Activated B cell treated with CpG ODN at 0.5 μM for 24 hours (primary cell): ENCODE results near the gene FARP2. TPM values are rescaled to one million over a fixed set of nuclear protein-coding genes. Genes with fewer than 3 reads are reported as not detected.
"Not testable (repeated sequence)": the region's sequence is repeated elsewhere in the genome, so short reads cannot be mapped to it uniquely, and the experiment has no call there.

Source experiments
- ATAC-seq: fragments of 200-7000 bp; cut with Tn5 transposase; one replicate; pipeline ENCODE4 v1.10.0; 2021; ENCODE audit warnings: low read depth, mild to moderate bottlenecking, moderate library complexity
- CTCF ChIA-PET: fragments of 350-600 bp; sonication (Branson Sonifier 250); formaldehyde crosslinking; loops from one replicate; lab custom pipeline; 2021; ENCODE audit warnings: antibody characterized with exemption; lab: Charles Lee
- POLR2A ChIA-PET: fragments of 350-600 bp; sonication (Branson Sonifier 250); formaldehyde crosslinking; loops from one replicate; lab custom pipeline; 2021; ENCODE audit warnings: antibody characterized with exemption; lab: Charles Lee
- DNase-seq: peaks from one replicate; pipeline ENCODE4 v3.0.0; 2022
- H3K27ac Mint-ChIP-seq: one replicate; pipeline ENCODE4 v1.8.0; 2020; ENCODE audit warnings: mixed read lengths
- H3K27me3 Mint-ChIP-seq: one replicate; pipeline ENCODE4 v1.8.0; 2021; ENCODE audit warnings: mixed read lengths
- H3K36me3 Mint-ChIP-seq: one replicate; pipeline ENCODE4 v1.8.0; 2021; ENCODE audit warnings: low read depth, mixed read lengths
- H3K4me1 Mint-ChIP-seq: one replicate; pipeline ENCODE4 v1.8.0; 2021; ENCODE audit warnings: mixed read lengths
- H3K4me3 Mint-ChIP-seq: one replicate; pipeline ENCODE4 v1.8.0; 2020; ENCODE audit warnings: mild to moderate bottlenecking, mixed read lengths
- H3K9me3 Mint-ChIP-seq: one replicate; pipeline ENCODE4 v1.8.0; 2020; ENCODE audit warnings: mixed read lengths
- intact Hi-C: fragments of 100-400 bp; cut with micrococcal nuclease; formaldehyde crosslinking; loops from one replicate; pipeline ENCODE4 v1.15.1; 2024
- total RNA-seq: library from RNA; stranded (reverse); gene quantifications from 2 replicates; pipeline ENCODE4 v1.2.3, GENCODE V29; 2022
- TF ChIP-seq, protein P1 (sequence below): fragments of 200-600 bp; IDR thresholded peaks from one replicate; pipeline ENCODE4 v1.8.0; 2022; ENCODE audit warnings: antibody characterized with exemption, mild to moderate bottlenecking

The FARP2 gene
- total RNA-seq, 1 donor from 2014 or later = 91.2 TPM

DNA sequence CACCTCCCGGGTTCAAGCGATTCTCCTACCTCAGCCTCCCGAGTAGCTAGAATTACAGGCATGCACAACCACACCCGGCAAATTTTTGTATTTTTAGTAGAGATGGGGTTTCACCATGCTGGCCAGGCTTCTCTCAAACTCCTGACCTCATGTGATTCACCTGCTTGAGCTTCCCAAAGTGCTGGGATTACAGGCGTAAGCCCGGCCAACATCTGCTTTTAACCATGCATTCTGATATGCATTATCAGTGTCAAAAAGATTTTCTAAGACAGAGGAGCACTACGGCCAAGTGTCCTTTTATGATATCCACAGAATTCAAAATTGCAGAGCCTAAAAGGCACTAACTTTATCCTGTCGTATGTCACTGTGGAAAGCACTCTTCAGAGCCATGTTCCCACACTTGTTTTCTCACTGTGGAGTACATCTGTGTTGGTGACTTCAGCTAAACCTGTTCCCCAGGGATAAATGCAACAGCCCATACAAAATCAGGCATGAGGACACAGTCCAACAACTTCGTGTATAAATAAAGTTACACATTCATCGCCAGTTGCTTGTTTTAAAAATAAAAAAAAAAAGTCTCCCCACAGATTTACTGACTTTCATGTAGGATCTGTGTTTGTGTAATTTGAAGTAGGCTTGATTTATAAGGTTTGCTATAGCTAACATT lies 95.9 kb downstream of the FARP2 start:
- intact Hi-C loops = no loop called here
- Mint-ChIP-seq H3K27ac (no peak overlapping the region), H3K4me1 (no peaks in the 10 kb centered on the region), H3K36me3 (peaks cover 14% of the 10 kb centered on the region), H3K4me3 (no peak overlapping the region), H3K9me3 (no peaks in the 10 kb centered on the region), H3K27me3 (no peaks in the 10 kb centered on the region)
- TF ChIP-seq, protein P1, sequence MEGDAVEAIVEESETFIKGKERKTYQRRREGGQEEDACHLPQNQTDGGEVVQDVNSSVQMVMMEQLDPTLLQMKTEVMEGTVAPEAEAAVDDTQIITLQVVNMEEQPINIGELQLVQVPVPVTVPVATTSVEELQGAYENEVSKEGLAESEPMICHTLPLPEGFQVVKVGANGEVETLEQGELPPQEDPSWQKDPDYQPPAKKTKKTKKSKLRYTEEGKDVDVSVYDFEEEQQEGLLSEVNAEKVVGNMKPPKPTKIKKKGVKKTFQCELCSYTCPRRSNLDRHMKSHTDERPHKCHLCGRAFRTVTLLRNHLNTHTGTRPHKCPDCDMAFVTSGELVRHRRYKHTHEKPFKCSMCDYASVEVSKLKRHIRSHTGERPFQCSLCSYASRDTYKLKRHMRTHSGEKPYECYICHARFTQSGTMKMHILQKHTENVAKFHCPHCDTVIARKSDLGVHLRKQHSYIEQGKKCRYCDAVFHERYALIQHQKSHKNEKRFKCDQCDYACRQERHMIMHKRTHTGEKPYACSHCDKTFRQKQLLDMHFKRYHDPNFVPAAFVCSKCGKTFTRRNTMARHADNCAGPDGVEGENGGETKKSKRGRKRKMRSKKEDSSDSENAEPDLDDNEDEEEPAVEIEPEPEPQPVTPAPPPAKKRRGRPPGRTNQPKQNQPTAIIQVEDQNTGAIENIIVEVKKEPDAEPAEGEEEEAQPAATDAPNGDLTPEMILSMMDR = no peak
- POLR2A ChIA-PET = interaction anchor here (0.7 kb wide), 2 partner anchors 37 to 216 kb away, joined by 3 read pairs; no protein-coding TSS in a partner anchor
- no peak for DNase-seq
- CTCF ChIA-PET = no interaction called here
- ATAC-seq = no peak

DNA sequence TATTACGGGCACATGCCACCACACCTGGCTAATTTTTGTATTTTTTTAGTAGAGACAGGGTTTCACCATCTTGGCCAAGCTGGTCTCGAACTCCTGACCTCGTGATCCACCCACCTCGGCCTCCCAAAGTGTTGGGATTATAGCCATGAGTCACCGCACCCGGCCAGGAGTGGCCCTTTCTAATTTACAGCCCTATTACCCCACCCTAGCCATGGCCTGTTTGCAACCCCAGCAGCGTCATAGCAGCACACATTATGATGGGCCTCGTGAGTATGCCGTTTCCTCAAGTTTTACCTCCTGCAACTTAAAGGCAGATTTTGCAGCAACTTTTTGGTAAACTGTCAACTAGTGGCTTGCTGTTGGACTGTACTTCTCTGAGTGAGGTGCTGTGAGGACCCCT lies 97.8 kb downstream of the FARP2 start:
- H3K27me3 Mint-ChIP-seq, ATAC-seq, H3K4me3 Mint-ChIP-seq, CTCF ChIA-PET, DNase-seq, H3K27ac Mint-ChIP-seq, H3K4me1 Mint-ChIP-seq, intact Hi-C loops, POLR2A ChIA-PET, H3K9me3 Mint-ChIP-seq: not testable (repeated sequence)
- H3K36me3 Mint-ChIP-seq = peaks cover 10% of the 10 kb centered on the region

DNA sequence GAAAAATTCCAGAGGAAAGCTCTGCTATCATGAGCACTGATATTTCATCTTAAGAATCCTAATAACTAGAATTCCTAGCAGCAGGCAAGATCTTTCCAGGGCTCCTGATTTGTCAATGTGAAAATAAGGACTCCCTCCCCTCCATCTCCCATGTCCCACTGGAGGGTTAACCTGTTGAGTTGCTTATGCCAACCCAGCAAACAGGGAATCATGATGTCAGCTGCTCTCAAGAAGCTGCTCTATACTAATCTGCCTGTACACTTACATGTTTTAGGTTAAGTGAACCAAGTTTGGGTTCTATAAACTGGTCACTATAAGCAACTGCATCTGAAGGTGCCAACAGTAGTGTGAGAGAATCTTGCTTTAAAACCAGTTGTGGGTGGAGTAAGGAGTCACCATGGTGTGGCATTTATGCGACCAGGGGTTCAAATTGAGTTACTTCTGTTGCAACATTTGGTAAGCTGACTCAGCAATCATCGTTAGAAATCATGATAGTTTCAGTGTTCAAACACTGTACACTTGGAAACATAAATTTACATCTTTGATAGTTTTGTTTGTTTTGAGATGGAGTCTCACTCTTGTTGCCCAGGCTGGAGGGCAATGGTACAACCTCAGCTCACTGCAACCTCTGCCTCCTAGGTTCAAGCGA lies 98.9 kb downstream of the FARP2 start:
- Mint-ChIP-seq H3K27me3 (no peaks in the 10 kb centered on the region), H3K9me3 (no peaks in the 10 kb centered on the region), H3K4me1 (no peaks in the 10 kb centered on the region), H3K4me3 (no peak overlapping the region), H3K27ac (no peak overlapping the region), H3K36me3 (peaks cover 4% of the 10 kb centered on the region)
- DNase-seq = no peak
- intact Hi-C loops = no loop called here
- CTCF ChIA-PET = no interaction called here
- POLR2A ChIA-PET = no interaction called here
- ATAC-seq = no peak
- TF ChIP-seq, protein P1 = no peak

DNA sequence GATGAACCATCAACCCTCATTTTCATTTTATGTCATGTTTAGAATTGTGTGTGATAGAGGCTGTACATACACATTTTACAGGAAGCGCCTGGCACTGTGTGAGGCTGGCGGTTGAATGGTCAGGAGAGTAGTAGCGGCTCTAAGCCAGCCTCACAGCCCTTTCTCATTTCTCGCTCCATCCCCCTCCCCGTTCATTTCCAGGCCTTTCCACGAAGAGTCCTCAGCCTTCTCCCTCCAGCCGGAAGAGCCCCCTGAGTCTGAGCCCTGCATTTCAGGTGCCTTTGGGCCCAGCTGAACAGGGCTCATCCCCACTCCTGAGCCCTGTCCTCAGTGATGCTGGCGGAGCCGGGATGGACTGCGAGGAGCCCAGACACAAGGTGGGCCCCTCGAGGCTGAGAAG lies 100.5 kb downstream of the FARP2 start:
- Mint-ChIP-seq H3K4me3 (no peak overlapping the region), H3K9me3 (no peaks in the 10 kb centered on the region), H3K27me3 (no peaks in the 10 kb centered on the region), H3K4me1 (no peaks in the 10 kb centered on the region), H3K27ac (no peak overlapping the region), H3K36me3 (peaks cover 2% of the 10 kb centered on the region)
- ATAC-seq = no peak
- intact Hi-C loops = no loop called here
- TF ChIP-seq, protein P1 = no peak
- ChIA-PET POLR2A (no interaction called here), CTCF (no interaction called here)
- no peak for DNase-seq

DNA sequence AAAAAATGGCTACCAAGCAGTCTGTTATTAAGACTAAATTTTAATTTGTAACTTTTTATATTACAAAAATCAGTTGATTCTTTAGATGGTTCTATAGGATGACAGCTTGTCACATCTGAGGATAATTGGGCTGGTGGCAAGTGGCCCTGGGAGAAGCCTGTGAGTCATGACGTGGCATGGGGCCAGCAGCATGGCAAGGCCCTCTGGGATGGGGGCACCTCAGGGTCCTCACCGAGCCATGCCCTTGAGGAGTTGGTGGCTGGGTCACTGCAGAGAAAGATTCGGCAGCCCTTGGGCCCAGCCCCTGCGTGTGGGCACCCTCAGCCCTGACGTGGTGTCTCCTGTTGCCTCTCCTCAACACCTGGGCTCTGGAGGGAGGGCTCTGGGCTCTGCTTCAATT lies 102.6 kb downstream of the FARP2 start:
- TF ChIP-seq, protein P1 = no peak
- Mint-ChIP-seq H3K9me3 (no peaks in the 10 kb centered on the region), H3K27ac (no peak overlapping the region), H3K4me3 (no peak overlapping the region), H3K36me3 (peaks cover 7% of the 10 kb centered on the region), H3K4me1 (no peaks in the 10 kb centered on the region), H3K27me3 (no peaks in the 10 kb centered on the region)
- intact Hi-C loops = no loop called here
- CTCF ChIA-PET = no interaction called here
- POLR2A ChIA-PET = no interaction called here
- DNase-seq (no peak), ATAC-seq (no peak)
